T-helper 17 cell (primary cell): Measurements from ENCODE around the gene TIMM22. TPM values are rescaled to one million over a fixed set of nuclear protein-coding genes. Genes with fewer than 3 reads are reported as not detected.
"Not testable (repeated sequence)": the region's sequence is repeated elsewhere in the genome, so short reads cannot be mapped to it uniquely, and the experiment has no call there.

Source experiments
- ATAC-seq: fragments of 150-1000 bp; cut with Tn5 transposase; 2 replicates; pipeline ENCODE4 v1.10.0; 2021; ENCODE audit warnings: mild to moderate bottlenecking, moderate library complexity
- DNase-seq, 3 donors: peaks; one replicate each; pipeline versions ENCODE4 v3.0.0 to v3.0.0-alpha.2; 2020 to 2021
- H3K9me3 ChIP-seq: one replicate; pipeline ENCODE4 v1.7.0; 2013; ENCODE audit warnings: low read length, mild to moderate bottlenecking; ENCODE audit not compliant: control insufficient read depth, poor library complexity, severe bottlenecking
- H3K27ac Mint-ChIP-seq: one replicate; pipeline ENCODE4 v1.8.0; 2022; ENCODE audit warnings: mild to moderate bottlenecking, moderate library complexity, mixed read lengths
- H3K27me3 Mint-ChIP-seq: one replicate; pipeline ENCODE4 v1.8.0; 2022; ENCODE audit warnings: mixed read lengths
- H3K36me3 Mint-ChIP-seq: one replicate; pipeline ENCODE4 v1.8.0; 2022; ENCODE audit warnings: low read depth, mixed read lengths
- H3K4me1 Mint-ChIP-seq: one replicate; pipeline ENCODE4 v1.8.0; 2022; ENCODE audit warnings: mild to moderate bottlenecking, mixed read lengths
- H3K4me3 Mint-ChIP-seq: one replicate; pipeline ENCODE4 v1.8.0; 2022; ENCODE audit warnings: mild to moderate bottlenecking, moderate library complexity, mixed read lengths
- total RNA-seq, 4 donors: library from RNA in 2 of 4; stranded (reverse) in 2 of 4; gene quantifications; one replicate each; pipeline ENCODE4 v1.2.3 and lab custom pipeline; 2022 to 2026

Gene TIMM22
- total RNA-seq, 2 donors from 2014 or later = 7.4 to 8.3 TPM

GRCh38 chr17:1047879-1048470 is 51.0 kb downstream of the TIMM22 start:
- peaks cover 2% of the 10 kb centered on the region for H3K36me3 Mint-ChIP-seq
- no peaks in the 10 kb centered on the region for H3K27me3 Mint-ChIP-seq
- peak overlapping the region; percentile 43 for H3K27ac Mint-ChIP-seq
- H3K4me1 Mint-ChIP-seq = peaks cover 14% of the 10 kb centered on the region
- DNase-seq (no peak), ATAC-seq (no peak)
- H3K9me3 ChIP-seq = no peaks in the 10 kb centered on the region
- no peak overlapping the region for H3K4me3 Mint-ChIP-seq

GRCh38 chr17:1048516-1049115 is 51.7 kb downstream of the TIMM22 start:
- H3K36me3 Mint-ChIP-seq, H3K9me3 ChIP-seq, DNase-seq, H3K27me3 Mint-ChIP-seq, H3K4me3 Mint-ChIP-seq, H3K27ac Mint-ChIP-seq, ATAC-seq: not testable (repeated sequence)
- peaks cover 14% of the 10 kb centered on the region for H3K4me1 Mint-ChIP-seq

- ATAC-seq = no peak
- no peak for DNase-seq
- peak overlapping the region; percentile 19 for H3K4me3 Mint-ChIP-seq
- H3K9me3 ChIP-seq = no peaks in the 10 kb centered on the region
- peak overlapping the region; percentile 19 for H3K27ac Mint-ChIP-seq
- H3K4me1 Mint-ChIP-seq = peaks cover 12% of the 10 kb centered on the region
- H3K36me3 Mint-ChIP-seq = peaks cover 2% of the 10 kb centered on the region
- no peaks in the 10 kb centered on the region for H3K27me3 Mint-ChIP-seq
Observed at GRCh38 chr17:1049446-1050225, 52.7 kb downstream of the TIMM22 start.

GRCh38 chr17:1050246-1050995 is 53.5 kb downstream of the TIMM22 start:
- no peak for ATAC-seq
- Mint-ChIP-seq H3K27ac (peak overlapping the region; percentile 70), H3K4me3 (peak overlapping the region; percentile 19), H3K36me3 (peaks cover under 1% of the 10 kb centered on the region), H3K4me1 (peaks cover 5% of the 10 kb centered on the region), H3K27me3 (no peaks in the 10 kb centered on the region)
- no peaks in the 10 kb centered on the region for H3K9me3 ChIP-seq
- no peak for DNase-seq

GRCh38 chr17:1050996-1051925 is 54.3 kb downstream of the TIMM22 start:
- H3K9me3 ChIP-seq = no peaks in the 10 kb centered on the region
- Mint-ChIP-seq H3K4me3 (no peak overlapping the region), H3K27me3 (no peaks in the 10 kb centered on the region), H3K4me1 (peaks cover 2% of the 10 kb centered on the region), H3K36me3 (no peaks in the 10 kb centered on the region), H3K27ac (peak overlapping the region; percentile 70)
- no peak for ATAC-seq
- DNase-seq = no peak

Other genes with a start within 250 kb of the TIMM22 start
- gene GEMIN4, start 244.9 kb upstream of the TIMM22 start, total RNA-seq = 10 to 100 TPM; 11.5 to 13.4 TPM
- 10 to 100 TPM; 60.6 to 64.8 TPM for gene GLOD4, start 214.8 kb upstream of the TIMM22 start, total RNA-seq
- gene MRM3, start 214.8 kb upstream of the TIMM22 start, total RNA-seq = 10 to 100 TPM; 28.1 to 29.6 TPM
- 1 to 10 TPM; 3.3 to 4.4 TPM for gene NXN, start 17.4 kb upstream of the TIMM22 start, total RNA-seq
- 100 to 1,000 TPM; 101 to 130 TPM for gene ABR, start 182.9 kb downstream of the TIMM22 start, total RNA-seq